Smooth muscle cell (in vitro differentiated cells): Measurements from ENCODE around the gene PMEPA1. TPM values are rescaled to one million over a fixed set of nuclear protein-coding genes. Genes with fewer than 3 reads are reported as not detected.

Experiments
- DNase-seq: peaks from one replicate; lab custom pipeline; 2025; ENCODE audit not compliant: unreplicated experiment; lab: John Stamatoyannopoulos, UW
- H2AFZ ChIP-seq: fragments of 200-600 bp; sonication (generic); 2 replicates; pipeline ENCODE4 v1.6.0; 2016; ENCODE audit warnings: antibody characterized with exemption, low read depth, mild to moderate bottlenecking
- H3F3A ChIP-seq: fragments of 200-600 bp; sonication (generic); 2 replicates; pipeline ENCODE4 v1.6.0; 2017; ENCODE audit warnings: antibody characterized with exemption, low read depth
- H3K27ac ChIP-seq: fragments of 200-600 bp; sonication (generic); 2 replicates; pipeline ENCODE4 v1.5.1; 2016; ENCODE audit warnings: low read depth, mild to moderate bottlenecking
- H3K27me3 ChIP-seq: fragments of 200-600 bp; sonication (generic); 2 replicates; pipeline ENCODE4 v1.6.1; 2016; ENCODE audit warnings: low read depth, mild to moderate bottlenecking
- H3K36me3 ChIP-seq: fragments of 200-600 bp; sonication (generic); 2 replicates; pipeline ENCODE4 v1.5.1; 2016; ENCODE audit warnings: low read depth
- H3K4me1 ChIP-seq: fragments of 200-600 bp; sonication (generic); 2 replicates; pipeline ENCODE4 v1.5.1; 2016; ENCODE audit warnings: low read depth
- H3K4me2 ChIP-seq: fragments of 200-600 bp; sonication (generic); 2 replicates; pipeline ENCODE4 v1.6.0; 2016; ENCODE audit warnings: mild to moderate bottlenecking
- H3K4me3 ChIP-seq: fragments of 200-600 bp; sonication (generic); 2 replicates; pipeline ENCODE4 v1.5.1; 2016; ENCODE audit warnings: mild to moderate bottlenecking
- H3K79me2 ChIP-seq: fragments of 200-600 bp; sonication (generic); 2 replicates; pipeline ENCODE4 v1.6.0; 2016; ENCODE audit warnings: low read depth, mild to moderate bottlenecking
- H3K9ac ChIP-seq: fragments of 200-600 bp; sonication (generic); 2 replicates; pipeline ENCODE4 v1.6.0; 2016; ENCODE audit warnings: low read depth
- H3K9me3 ChIP-seq: fragments of 200-600 bp; sonication (generic); replicated peaks from 2 replicates; pipeline ENCODE4 v1.5.1; 2016; ENCODE audit warnings: low read depth
- H4K20me1 ChIP-seq: fragments of 200-600 bp; sonication (generic); 2 replicates; pipeline ENCODE4 v1.6.0; 2016; ENCODE audit warnings: low read depth
- WGBS: methylation state at CpG from one replicate; pipeline ENCODE4 v1.1.7; 2016; ENCODE audit warnings: low lambda C conversion rate; 5-methylcytosine and 5-hydroxymethylcytosine counted together
- polyA plus RNA-seq: library from polyadenylated mRNA; unstranded; fragments of >200 nt; fragmentation: Nextera tagmentation; extraction: Ambion mirVana; gene quantifications from 2 replicates; pipeline ENCODE4 v1.2.1, GENCODE V29; 2016
- total RNA-seq: library from RNA; depleted of rRNA; stranded (reverse); fragments of >200 nt; gene quantifications from 2 replicates; pipeline ENCODE4 v1.2.3, GENCODE V29; 2014
- TF ChIP-seq, protein P1 (sequence below): fragments of 200-600 bp; sonication (generic); IDR thresholded peaks from 2 replicates; pipeline ENCODE4 v1.5.1; 2017; ENCODE audit warnings: borderline replicate concordance, mild to moderate bottlenecking, antibody characterized with exemption; ENCODE audit not compliant: insufficient read depth, poor library complexity, severe bottlenecking

Gene PMEPA1
- total and polyA plus RNA-seq, 2 experiments from 2014 or later = 37.2 to 81.9 TPM

GRCh38 chr20:57658447-57658832 lies 51.4 kb downstream of the PMEPA1 start:
- no peak overlapping the region for H3K4me3 ChIP-seq
- peaks cover 97% of the 10 kb centered on the region for H4K20me1 ChIP-seq
- no peak overlapping the region for H3K9ac ChIP-seq
- no peaks in the 10 kb centered on the region for H3K9me3 ChIP-seq
- no peaks in the 10 kb centered on the region for H3K27me3 ChIP-seq
- no peak overlapping the region for H3K27ac ChIP-seq
- WGBS = 96% methylated on average over 8 of the region's 8 CpGs
- DNase-seq = no peak
- no peak overlapping the region for H2AFZ ChIP-seq
- peaks cover 3% of the 10 kb centered on the region for H3F3A ChIP-seq
- H3K4me1 ChIP-seq = no peaks in the 10 kb centered on the region
- no peaks in the 10 kb centered on the region for H3K36me3 ChIP-seq
- H3K4me2 ChIP-seq = no peak overlapping the region
- TF ChIP-seq, protein P1, sequence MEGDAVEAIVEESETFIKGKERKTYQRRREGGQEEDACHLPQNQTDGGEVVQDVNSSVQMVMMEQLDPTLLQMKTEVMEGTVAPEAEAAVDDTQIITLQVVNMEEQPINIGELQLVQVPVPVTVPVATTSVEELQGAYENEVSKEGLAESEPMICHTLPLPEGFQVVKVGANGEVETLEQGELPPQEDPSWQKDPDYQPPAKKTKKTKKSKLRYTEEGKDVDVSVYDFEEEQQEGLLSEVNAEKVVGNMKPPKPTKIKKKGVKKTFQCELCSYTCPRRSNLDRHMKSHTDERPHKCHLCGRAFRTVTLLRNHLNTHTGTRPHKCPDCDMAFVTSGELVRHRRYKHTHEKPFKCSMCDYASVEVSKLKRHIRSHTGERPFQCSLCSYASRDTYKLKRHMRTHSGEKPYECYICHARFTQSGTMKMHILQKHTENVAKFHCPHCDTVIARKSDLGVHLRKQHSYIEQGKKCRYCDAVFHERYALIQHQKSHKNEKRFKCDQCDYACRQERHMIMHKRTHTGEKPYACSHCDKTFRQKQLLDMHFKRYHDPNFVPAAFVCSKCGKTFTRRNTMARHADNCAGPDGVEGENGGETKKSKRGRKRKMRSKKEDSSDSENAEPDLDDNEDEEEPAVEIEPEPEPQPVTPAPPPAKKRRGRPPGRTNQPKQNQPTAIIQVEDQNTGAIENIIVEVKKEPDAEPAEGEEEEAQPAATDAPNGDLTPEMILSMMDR = no peak
- H3K79me2 ChIP-seq = peaks cover 39% of the 10 kb centered on the region

- no peak for DNase-seq
- no peak overlapping the region for H2AFZ ChIP-seq
- H3K4me3 ChIP-seq = no peak overlapping the region
- H3K4me1 ChIP-seq = no peaks in the 10 kb centered on the region
- peaks cover 3% of the 10 kb centered on the region for H3F3A ChIP-seq
- no peaks in the 10 kb centered on the region for H3K27me3 ChIP-seq
- no peak overlapping the region for H3K4me2 ChIP-seq
- TF ChIP-seq, protein P1 = no peak
- no peak overlapping the region for H3K27ac ChIP-seq
- peaks cover 97% of the 10 kb centered on the region for H4K20me1 ChIP-seq
- H3K79me2 ChIP-seq = peaks cover 32% of the 10 kb centered on the region
- H3K36me3 ChIP-seq = no peaks in the 10 kb centered on the region
- H3K9ac ChIP-seq = no peak overlapping the region
- 96% methylated on average over 36 of the region's 36 CpGs for WGBS
- no peaks in the 10 kb centered on the region for H3K9me3 ChIP-seq
Observed at GRCh38 chr20:57657535-57658446, 52.0 kb downstream of the PMEPA1 start.

GRCh38 chr20:57656821-57657534 lies 52.8 kb downstream of the PMEPA1 start:
- TF ChIP-seq, protein P1 = no peak
- no peak overlapping the region for H3K4me2 ChIP-seq
- H3K4me1 ChIP-seq = no peaks in the 10 kb centered on the region
- H3K9ac ChIP-seq = no peak overlapping the region
- H3K27me3 ChIP-seq = no peaks in the 10 kb centered on the region
- peaks cover 3% of the 10 kb centered on the region for H3F3A ChIP-seq
- H3K9me3 ChIP-seq = no peaks in the 10 kb centered on the region
- 93% methylated on average over 20 of the region's 20 CpGs for WGBS
- no peak for DNase-seq
- peaks cover 97% of the 10 kb centered on the region for H4K20me1 ChIP-seq
- no peak overlapping the region for H3K27ac ChIP-seq
- no peak overlapping the region for H2AFZ ChIP-seq
- H3K79me2 ChIP-seq = peaks cover 24% of the 10 kb centered on the region
- H3K36me3 ChIP-seq = no peaks in the 10 kb centered on the region
- no peak overlapping the region for H3K4me3 ChIP-seq
